HG03280 (cell line): Measurements from ENCODE around the gene KLK4.

Experiments
- ATAC-seq: cut with Tn5 transposase; IDR thresholded peaks from one replicate; pipeline ENCODE4 v1.9.1; 2021; ENCODE audit warnings: mild to moderate bottlenecking, moderate library complexity; ENCODE audit not compliant: unreplicated experiment

The KLK4 gene, protein sequence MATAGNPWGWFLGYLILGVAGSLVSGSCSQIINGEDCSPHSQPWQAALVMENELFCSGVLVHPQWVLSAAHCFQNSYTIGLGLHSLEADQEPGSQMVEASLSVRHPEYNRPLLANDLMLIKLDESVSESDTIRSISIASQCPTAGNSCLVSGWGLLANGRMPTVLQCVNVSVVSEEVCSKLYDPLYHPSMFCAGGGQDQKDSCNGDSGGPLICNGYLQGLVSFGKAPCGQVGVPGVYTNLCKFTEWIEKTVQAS

GRCh38 chr19:50911206-50912101 is at the start of gene KLK4:
KLK4 (minus strand) TSS chr19:50911395; CDS start chr19:50910738, 657 bp downstream.
- no peak for ATAC-seq

DNA sequence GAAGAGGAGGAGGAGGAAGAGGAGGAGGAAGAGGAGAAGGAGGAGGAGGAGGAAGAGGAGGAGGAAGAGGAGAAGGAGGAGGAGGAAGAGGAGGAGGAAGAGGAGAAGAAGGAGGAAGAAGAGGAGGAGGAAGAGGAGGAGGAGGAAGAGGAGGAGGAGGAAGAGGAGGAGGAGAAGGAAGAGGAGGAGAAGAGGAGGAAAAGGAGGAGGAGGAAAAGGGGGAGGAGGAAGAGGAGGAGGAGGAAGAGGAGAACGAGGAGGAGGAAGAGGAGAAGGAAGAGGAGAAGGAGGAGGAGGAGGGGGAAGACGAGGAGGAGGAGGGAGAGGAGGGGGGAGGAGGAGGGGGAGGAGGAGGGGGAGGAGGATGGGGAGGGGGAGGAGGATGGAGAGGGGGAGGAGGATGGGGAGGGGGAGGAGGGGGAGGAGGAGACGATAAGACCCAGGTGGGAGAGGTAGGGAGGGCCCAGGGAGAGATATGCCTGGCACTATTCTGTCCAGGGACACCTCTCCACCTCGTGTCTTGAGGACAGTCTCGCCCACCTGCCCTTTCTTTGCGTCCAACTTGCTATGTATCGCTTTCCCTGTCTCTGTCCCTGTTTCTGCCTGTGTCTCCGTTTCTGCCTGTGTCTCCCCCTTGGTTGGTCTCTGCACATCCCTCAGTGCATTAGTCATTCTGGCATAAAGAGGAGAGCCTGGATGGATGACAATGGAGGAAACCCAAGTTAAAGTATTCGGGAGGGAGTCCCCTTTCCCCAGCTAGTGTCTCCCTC is 48.7 kb upstream of the KLK4 start:
- ATAC-seq, result no peak

GRCh38 chr19:50957587-50957986 is 46.4 kb upstream of the KLK4 start:
- no peak for ATAC-seq

DNA sequence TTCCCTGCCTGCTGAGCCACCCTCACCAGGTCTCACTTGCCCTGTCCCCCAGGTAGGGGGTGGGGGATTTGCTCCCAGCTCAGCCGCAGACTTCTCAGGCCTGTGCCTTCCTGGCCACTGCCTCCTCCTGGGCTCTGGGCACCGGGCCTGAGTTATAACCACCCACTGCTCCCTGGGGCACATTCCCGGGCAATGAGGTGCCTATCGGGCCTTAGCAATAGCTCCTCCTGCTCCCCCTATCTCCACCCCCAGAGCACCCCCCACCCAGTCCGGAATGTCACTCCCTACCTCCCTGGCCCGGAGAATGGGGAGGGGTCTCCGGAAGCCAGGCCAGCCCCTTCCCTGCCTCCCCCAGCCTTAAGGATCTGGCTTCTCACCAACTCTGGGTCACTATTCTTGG is 41.7 kb upstream of the KLK4 start, which contains the start of gene KLK5:
Gene KLK5 (minus strand): TSS at position 129 of the 400 bp plus-strand sequence. CDS start 381 bp downstream, outside the sequence.
- ATAC-seq, result no peak

DNA sequence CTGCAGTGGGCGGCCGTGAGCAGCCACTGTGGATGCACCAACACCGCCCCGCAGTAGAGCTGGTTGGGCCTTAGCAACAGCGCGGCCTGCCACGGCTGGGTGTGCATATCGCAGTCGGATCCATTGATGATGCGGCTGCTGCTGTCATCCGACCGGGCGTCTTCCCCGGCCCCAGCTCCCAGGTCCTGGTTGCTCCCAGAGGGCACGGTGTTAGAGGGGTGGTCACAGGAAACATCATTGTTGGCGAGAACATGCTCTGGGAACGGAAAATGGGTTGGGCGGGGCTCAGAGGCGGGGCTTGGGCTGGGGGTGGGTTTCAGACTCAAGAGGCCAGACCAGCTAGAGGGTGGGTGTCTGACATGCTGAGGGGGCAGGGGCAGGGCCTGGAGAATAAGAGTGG is 38.7 kb upstream of the KLK4 start:
- no peak for ATAC-seq

GRCh38 chr19:50947123-50947522 is 35.9 kb upstream of the KLK4 start:
- no peak for ATAC-seq

GRCh38 chr19:50944795-50945194 is 33.6 kb upstream of the KLK4 start:
- ATAC-seq, result no peak

DNA sequence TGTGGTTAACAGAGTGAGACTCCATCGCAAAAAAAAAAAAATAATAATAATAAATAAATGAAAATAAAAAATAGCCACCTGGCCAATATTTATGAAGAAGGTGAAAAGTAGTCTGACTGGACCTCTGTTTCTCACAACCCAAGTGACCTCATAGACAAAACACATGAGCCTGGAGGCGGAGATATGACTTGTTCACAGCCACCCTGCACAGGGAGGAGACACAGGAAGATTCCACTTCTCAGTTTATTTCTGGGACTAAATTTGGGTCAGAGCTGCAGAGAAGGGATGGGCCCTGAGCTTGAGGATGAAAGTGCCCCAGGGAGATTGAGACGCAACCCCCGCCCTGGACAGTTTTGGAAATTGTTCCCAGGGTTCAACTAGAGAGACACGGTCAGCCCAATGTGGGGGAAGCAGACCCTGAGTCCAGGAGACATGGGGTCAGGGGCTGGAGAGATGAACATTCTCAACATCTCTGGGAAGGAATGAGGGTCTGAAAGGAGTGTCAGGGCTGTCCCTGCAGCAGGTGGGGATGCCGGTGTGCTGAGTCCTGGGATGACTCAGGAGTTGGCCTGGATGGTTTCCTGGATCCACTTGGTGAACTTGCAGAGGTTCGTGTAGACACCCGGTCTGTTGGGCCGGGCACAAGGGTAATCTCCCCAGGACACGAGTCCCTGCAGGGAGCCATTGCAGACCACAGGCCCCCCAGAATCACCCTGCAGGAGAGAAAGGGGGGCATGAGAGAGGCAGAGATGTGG is 32.1 kb upstream of the KLK4 start:
- ATAC-seq, result no peak

DNA sequence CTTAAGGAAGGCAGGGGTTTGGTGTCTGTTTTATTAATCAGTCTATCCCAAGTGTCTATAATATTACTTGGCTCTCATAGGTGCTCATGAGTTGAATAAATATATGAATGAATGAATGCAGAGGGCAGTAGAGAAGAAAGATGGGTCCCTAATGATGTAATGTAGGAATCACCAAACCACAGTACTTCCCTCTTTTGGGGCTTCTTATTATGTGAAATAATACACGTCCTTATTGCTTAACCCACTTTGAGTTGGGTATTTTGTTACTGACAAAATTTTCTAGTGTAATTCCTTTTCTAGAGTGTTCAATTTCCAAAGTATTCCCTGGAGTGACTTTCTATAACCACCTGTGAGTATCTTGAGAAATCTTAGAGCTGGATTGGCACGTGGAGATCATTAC is 28.4 kb upstream of the KLK4 start:
- no peak for ATAC-seq

DNA sequence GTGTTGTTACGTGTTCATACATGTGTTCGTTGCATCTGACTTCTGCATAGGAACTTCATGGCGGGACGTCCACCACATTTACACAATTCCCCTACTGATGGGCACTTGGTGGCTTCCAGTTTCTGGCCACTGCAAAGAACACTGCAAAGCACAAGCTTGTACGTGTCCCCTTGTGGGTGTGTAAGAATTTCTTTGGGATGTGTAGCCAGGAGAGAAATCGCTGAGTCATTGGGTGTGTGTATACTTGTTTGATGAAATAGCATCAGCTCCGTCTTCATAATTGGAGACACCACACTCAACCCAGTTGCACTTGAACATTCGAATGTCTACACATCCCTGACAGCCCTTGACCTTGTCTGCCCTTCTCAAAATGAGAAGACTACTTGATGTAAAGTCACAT is 22.4 kb upstream of the KLK4 start:
- ATAC-seq, result no peak

GRCh38 chr19:50932690-50933083 is 21.5 kb upstream of the KLK4 start:
- ATAC-seq, result no peak

GRCh38 chr19:50932018-50932689 is 21.0 kb upstream of the KLK4 start:
- no peak for ATAC-seq

- no peak for ATAC-seq
Observed at GRCh38 chr19:50931023-50931422, 19.8 kb upstream of the KLK4 start.

DNA sequence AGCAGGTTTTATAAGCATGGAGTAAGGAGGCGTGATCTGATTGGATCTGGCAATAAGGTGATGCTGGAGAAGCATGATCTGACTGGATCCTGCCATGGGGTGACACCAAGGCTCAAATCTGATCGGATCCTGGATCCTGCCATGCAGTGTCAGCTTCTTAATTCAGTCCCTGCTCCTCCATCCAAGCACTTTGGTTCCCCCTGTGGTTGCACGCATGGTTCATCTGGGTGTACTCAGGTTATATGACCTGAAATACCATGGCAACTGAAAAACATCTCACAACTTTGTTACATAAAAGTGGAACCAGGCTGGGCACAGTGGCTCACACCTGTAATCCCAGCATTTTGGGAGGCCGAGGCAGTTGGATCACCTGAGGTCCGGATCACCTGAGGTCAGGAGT is 17.6 kb upstream of the KLK4 start:
- no peak for ATAC-seq

GRCh38 chr19:50926144-50926543 is 14.9 kb upstream of the KLK4 start:
- no peak for ATAC-seq

GRCh38 chr19:50925734-50926133 is 14.5 kb upstream of the KLK4 start:
- ATAC-seq, result no peak

- ATAC-seq, result no peak
Observed at GRCh38 chr19:50924586-50924985, 13.4 kb upstream of the KLK4 start.

GRCh38 chr19:50922317-50922853 is 11.2 kb upstream of the KLK4 start:
- ATAC-seq, result no peak

DNA sequence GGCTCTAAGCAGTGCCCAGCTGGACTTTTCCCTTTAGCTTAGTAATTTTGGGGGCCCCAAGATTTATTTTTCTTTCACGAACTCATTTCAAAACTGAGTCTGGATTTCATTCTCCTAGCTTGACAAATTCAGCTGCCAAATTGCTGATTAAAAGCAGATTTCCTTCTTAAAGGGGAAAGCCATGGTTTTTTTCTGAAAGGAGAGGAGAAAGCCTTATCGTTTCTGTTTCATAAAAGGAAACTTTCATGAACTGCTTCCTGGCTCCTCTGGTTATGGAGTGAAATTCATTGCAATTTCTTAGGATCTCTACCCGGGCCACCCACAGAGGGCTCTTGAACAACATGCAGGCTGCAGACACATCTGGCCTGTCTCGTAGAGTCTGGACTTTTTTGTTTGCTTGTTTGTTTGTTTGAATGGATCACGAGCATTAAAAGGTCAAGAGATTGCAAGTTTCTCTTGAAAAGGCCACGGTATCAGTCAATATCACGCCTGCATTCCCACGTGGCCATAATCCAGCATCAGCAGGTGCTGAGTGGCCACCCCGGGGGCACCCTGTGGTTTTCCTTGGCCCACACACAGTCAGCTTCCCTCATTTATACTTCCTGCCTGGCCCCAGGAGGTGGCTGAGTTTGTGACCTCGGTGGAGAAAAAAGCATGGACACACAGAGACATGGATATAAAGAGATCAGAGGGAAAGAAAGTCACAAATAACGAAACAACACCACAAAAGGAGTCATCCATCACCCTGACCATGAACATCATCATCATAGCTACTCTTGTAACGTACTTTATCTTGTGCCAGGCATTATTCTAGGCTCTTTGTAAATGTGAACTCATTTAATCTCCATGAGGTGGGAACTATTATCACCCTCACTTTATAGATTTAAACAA is 10.5 kb upstream of the KLK4 start:
- no peak for ATAC-seq
